Measurements from ENCODE around the gene PLN. TPM values are rescaled to one million over a fixed set of nuclear protein-coding genes. Genes with fewer than 3 reads are reported as not detected.

PLN gene
- total and polyA plus RNA-seq, 9 of the 15 experiments (the other 6 are each of a cell fraction or from before 2014, with no cell fraction given), result 0.03 to 0.30 (median 0.03) TPM; not detected in 6

DNA sequence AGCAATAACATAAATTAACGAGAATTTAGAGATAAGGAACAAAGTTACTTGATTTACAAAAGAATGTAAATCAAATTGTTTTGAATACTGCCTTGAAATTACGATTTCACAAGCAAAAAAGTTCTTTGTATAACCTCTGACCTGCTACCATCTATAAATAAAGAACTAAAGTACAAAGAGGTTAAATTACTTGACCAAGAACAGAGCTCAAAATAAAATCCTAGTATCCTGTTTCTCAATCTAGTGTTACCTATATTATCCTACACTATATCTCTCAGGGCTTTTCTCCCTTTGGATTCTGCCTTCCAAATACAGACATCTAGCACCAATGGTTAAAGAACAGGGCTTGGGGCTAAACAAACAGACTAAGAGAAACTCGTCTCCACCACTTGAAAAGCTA is 43.8 kb downstream of the PLN start:
- H3K9me1 ChIP-seq (ENCODE audit: control insufficient read depth, insufficient read depth, low read length), result no peaks in the 10 kb centered on the region
- H3K4me1 ChIP-seq (replicated peaks in 1 of 2; ENCODE audit: control insufficient read depth in 2 of 2, insufficient read depth in 2 of 2, low read length in 2 of 2), result no peaks in the 10 kb centered on the region
- BruUV-seq (replicated peaks), result no TSS peak
- no peak for FAIRE-seq
- no peak for TF ChIP-seq ZNF274 (IDR thresholded peaks at IDR 0.05; ENCODE audit: borderline replicate concordance, low read depth, low read length)
- TF ChIP-seq BRCA1 (IDR thresholded peaks at IDR 0.05), result no peak
- no peak for TF ChIP-seq BRCA1 (CRISPR knock-in tag; IDR thresholded peaks at IDR 0.05)
- TF ChIP-seq SETDB1 (IDR thresholded peaks at IDR 0.05; ENCODE audit: low read length), result no peak
- TF ChIP-seq KLF6 (CRISPR knock-in tag; IDR thresholded peaks at IDR 0.05; ENCODE audit: borderline replicate concordance), result no peak
- no peak for TF ChIP-seq RBM15 (IDR thresholded peaks at IDR 0.05; ENCODE audit: insufficient read depth, low read length)
- TF ChIP-seq SPI1 (IDR thresholded peaks at IDR 0.05; ENCODE audit: borderline replicate concordance, low read depth, low read length), result no peak
- TF ChIP-seq, protein P1, sequence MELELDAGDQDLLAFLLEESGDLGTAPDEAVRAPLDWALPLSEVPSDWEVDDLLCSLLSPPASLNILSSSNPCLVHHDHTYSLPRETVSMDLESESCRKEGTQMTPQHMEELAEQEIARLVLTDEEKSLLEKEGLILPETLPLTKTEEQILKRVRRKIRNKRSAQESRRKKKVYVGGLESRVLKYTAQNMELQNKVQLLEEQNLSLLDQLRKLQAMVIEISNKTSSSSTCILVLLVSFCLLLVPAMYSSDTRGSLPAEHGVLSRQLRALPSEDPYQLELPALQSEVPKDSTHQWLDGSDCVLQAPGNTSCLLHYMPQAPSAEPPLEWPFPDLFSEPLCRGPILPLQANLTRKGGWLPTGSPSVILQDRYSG (tag; conservative IDR thresholded peaks at IDR 0.05; ENCODE audit: low read depth), result no peak
- ChIA-PET POLR2A (interaction anchor here (0.6 kb wide), 1 partner anchor 359 kb away, joined by 4 read pairs; no protein-coding TSS in a partner anchor), CTCF (ENCODE audit: low intra/inter-chr PET ratio) (no interaction called here)
- no peak overlapping the region for H3K27ac ChIP-seq (ENCODE audit: extremely low read depth, low read depth, low read length)
- no peaks in the 10 kb centered on the region; the same call in 1 of the 2 replicates for H4K20me1 ChIP-seq (replicated peaks; ENCODE audit: control insufficient read depth, insufficient read depth, low read length)
- WGBS (ENCODE audit: insufficient coverage, low coverage, missing lambda C conversion rate), result 90% methylated on average over 3 of the region's 3 CpGs
- H3K9me3 ChIP-seq (replicated peaks; ENCODE audit: control insufficient read depth, insufficient read depth, low read depth, low read length), result no peaks in the 10 kb centered on the region; the same call in 1 of the 2 replicates
- no peak for DNase-seq (ENCODE audit: extremely low read depth in 1 of 4, low spot score in 3 of 4)
- peaks cover 12% of the 10 kb centered on the region; the same call in 2 of the 3 replicates for H3K79me2 ChIP-seq (ENCODE audit: control insufficient read depth, insufficient read depth, low read length)
- no peaks in the 10 kb centered on the region for H3K27me3 ChIP-seq (ENCODE audit: control insufficient read depth in 2 of 2, insufficient read depth in 2 of 2, low read length in 2 of 2)
- no peak overlapping the region for H3K4me2 ChIP-seq (ENCODE audit: insufficient read depth, low read length)
- in situ Hi-C loops (cut with MboI), result no loop called here
- no peak overlapping the region for H3K4me3 ChIP-seq
- H2AFZ ChIP-seq (ENCODE audit: low read depth, low read length), result no peak overlapping the region
- H3K9ac ChIP-seq (ENCODE audit: insufficient read depth in 1 of 2, low read depth in 2 of 2, low read length in 2 of 2), result no peak overlapping the region
- intact Hi-C loops (cut with micrococcal nuclease), result no loop called here
- H3K36me3 ChIP-seq (ENCODE audit: control insufficient read depth, insufficient read depth, low read length), result no peaks in the 10 kb centered on the region; the same call in 2 of the 3 replicates
- no peak for ATAC-seq
